Loucy (cell line): ENCODE results near the gene GPR146.

Experiments used
- H2AFZ ChIP-seq: fragments of 200-600 bp; sonication (generic); 2 replicates; pipeline ENCODE4 v1.6.0; 2016; ENCODE audit warnings: antibody characterized with exemption, mild to moderate bottlenecking, low read length, moderate library complexity
- H3F3A ChIP-seq: fragments of 200-600 bp; 2 replicates; pipeline ENCODE4 v1.6.0; 2016; ENCODE audit warnings: antibody characterized with exemption, low read depth, mild to moderate bottlenecking
- H3K27me3 ChIP-seq: fragments of 200-600 bp; sonication (generic); 2 replicates; pipeline ENCODE4 v1.6.1; 2014; ENCODE audit warnings: low read length, mild to moderate bottlenecking; ENCODE audit not compliant: insufficient read depth, poor library complexity, severe bottlenecking
- H3K36me3 ChIP-seq: fragments of 200-600 bp; sonication (generic); 2 replicates; pipeline ENCODE4 v1.6.1; 2016; ENCODE audit warnings: low read length; ENCODE audit not compliant: insufficient read depth
- H3K4me1 ChIP-seq: fragments of 200-600 bp; sonication (generic); 2 replicates; pipeline ENCODE4 v1.5.1; 2014; ENCODE audit warnings: low read length, mild to moderate bottlenecking; ENCODE audit not compliant: insufficient read depth, poor library complexity, severe bottlenecking
- H3K4me2 ChIP-seq: fragments of 200-600 bp; sonication (generic); 2 replicates; pipeline ENCODE4 v1.6.0; 2014; ENCODE audit warnings: antibody characterized with exemption, low read length, low read depth, mild to moderate bottlenecking; ENCODE audit not compliant: poor library complexity, severe bottlenecking
- H3K4me3 ChIP-seq: fragments of 200-600 bp; sonication (generic); 2 replicates; pipeline ENCODE4 v1.5.1; 2014; ENCODE audit warnings: low read length, mild to moderate bottlenecking, mixed read lengths; ENCODE audit not compliant: poor library complexity, severe bottlenecking
- H3K79me2 ChIP-seq: fragments of 200-600 bp; sonication (generic); 2 replicates; pipeline ENCODE4 v1.6.1; 2014; ENCODE audit warnings: low read length; ENCODE audit not compliant: insufficient read depth
- H3K9ac ChIP-seq: fragments of 200-600 bp; sonication (generic); 2 replicates; pipeline ENCODE4 v1.6.0; 2014; ENCODE audit warnings: mild to moderate bottlenecking, low read depth, low read length, moderate library complexity; ENCODE audit not compliant: poor library complexity, severe bottlenecking
- H3K9me2 ChIP-seq: fragments of 200-600 bp; sonication (generic); replicated peaks from 2 replicates; pipeline ENCODE4 v1.6.1; 2016; ENCODE audit warnings: low read depth, low read length, mixed read lengths
- H3K9me3 ChIP-seq: fragments of 200-600 bp; sonication (generic); 2 replicates; pipeline ENCODE4 v1.6.1; 2014; ENCODE audit warnings: mild to moderate bottlenecking, antibody characterized with exemption, low read length, low read depth; ENCODE audit not compliant: insufficient read depth
- H4K20me1 ChIP-seq: fragments of 200-600 bp; sonication (generic); 2 replicates; pipeline ENCODE4 v1.6.0; 2014; ENCODE audit warnings: antibody characterized with exemption, low read length, mild to moderate bottlenecking; ENCODE audit not compliant: insufficient read depth, poor library complexity, severe bottlenecking
- EZH2phosphoT487 ChIP-seq: fragments of 200-600 bp; IDR thresholded peaks from 2 replicates; pipeline ENCODE4 v1.6.1; 2018; ENCODE audit warnings: antibody characterized with exemption, mild to moderate bottlenecking, moderate library complexity, borderline replicate concordance
- TF ChIP-seq, protein P1 (sequence below): fragments of 200-600 bp; sonication (generic); conservative IDR thresholded peaks from 2 replicates; pipeline ENCODE4 v1.5.1; 2014; ENCODE audit warnings: mild to moderate bottlenecking, antibody characterized with exemption, low read length

GPR146 gene

DNA sequence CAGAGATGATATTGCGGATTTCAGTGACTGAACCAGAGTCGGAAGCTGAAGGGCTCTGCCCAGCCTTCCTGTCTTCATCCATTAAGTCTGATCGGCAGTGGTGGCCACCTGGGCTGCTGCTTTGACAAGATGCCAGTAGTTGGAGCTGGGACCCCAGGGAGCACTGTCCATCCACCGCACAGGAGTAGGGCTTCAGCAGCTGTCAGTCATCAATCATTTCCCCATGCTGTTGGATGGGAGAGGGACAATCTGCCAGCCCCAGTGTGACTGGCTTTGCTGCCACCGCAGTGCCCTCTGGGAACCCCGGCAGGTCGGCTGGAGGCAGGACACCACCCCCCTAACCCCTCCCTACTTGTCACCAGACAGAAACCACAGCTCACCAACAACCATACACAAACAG, 23.0 kb upstream of the GPR146 start:
- Histone ChIP-seq H3K9me2 (no peaks in the 10 kb centered on the region), H3K9ac (no peak overlapping the region), H3F3A (no peaks in the 10 kb centered on the region), H2AFZ (no peak overlapping the region), H3K36me3 (no peaks in the 10 kb centered on the region; the same call in 1 of the 2 replicates), H3K9me3 (no peaks in the 10 kb centered on the region), H3K4me1 (peaks cover 20% of the 10 kb centered on the region), H3K4me3 (no peak overlapping the region), H4K20me1 (peaks cover 6% of the 10 kb centered on the region), H3K79me2 (peaks cover 65% of the 10 kb centered on the region), H3K27me3 (no peaks in the 10 kb centered on the region), H3K4me2 (no peak overlapping the region)
- TF ChIP-seq, protein P1, sequence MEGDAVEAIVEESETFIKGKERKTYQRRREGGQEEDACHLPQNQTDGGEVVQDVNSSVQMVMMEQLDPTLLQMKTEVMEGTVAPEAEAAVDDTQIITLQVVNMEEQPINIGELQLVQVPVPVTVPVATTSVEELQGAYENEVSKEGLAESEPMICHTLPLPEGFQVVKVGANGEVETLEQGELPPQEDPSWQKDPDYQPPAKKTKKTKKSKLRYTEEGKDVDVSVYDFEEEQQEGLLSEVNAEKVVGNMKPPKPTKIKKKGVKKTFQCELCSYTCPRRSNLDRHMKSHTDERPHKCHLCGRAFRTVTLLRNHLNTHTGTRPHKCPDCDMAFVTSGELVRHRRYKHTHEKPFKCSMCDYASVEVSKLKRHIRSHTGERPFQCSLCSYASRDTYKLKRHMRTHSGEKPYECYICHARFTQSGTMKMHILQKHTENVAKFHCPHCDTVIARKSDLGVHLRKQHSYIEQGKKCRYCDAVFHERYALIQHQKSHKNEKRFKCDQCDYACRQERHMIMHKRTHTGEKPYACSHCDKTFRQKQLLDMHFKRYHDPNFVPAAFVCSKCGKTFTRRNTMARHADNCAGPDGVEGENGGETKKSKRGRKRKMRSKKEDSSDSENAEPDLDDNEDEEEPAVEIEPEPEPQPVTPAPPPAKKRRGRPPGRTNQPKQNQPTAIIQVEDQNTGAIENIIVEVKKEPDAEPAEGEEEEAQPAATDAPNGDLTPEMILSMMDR: no peak
- TF ChIP-seq EZH2phosphoT487: no peak

DNA sequence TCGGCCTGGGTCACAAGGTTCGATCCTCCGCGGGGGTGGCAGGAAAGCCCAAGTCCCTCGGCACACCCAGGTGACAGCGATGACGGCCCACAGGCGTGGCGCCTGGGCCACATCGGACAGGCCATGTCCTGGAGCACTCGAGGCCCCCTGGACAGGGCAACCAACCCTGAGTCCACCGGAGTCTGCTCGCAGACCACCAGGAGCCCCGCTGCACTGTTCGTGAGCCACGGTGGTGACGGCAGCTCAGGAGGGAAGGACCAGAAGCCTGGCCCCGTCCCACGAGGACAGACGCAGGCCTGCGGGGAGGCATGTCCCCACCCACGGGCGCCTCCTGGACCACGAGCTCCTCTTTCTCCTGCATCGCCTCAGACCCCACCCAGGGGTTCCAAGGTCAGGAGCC, 22.4 kb upstream of the GPR146 start:
- Histone ChIP-seq H3K36me3 (no peaks in the 10 kb centered on the region; the same call in 1 of the 2 replicates), H3K27me3 (no peaks in the 10 kb centered on the region), H3K9me3 (no peaks in the 10 kb centered on the region), H3K79me2 (peaks cover 71% of the 10 kb centered on the region), H3K9me2 (no peaks in the 10 kb centered on the region), H3K9ac (no peak overlapping the region), H3F3A (no peaks in the 10 kb centered on the region), H3K4me2 (no peak overlapping the region), H4K20me1 (peaks cover 12% of the 10 kb centered on the region), H2AFZ (no peak overlapping the region), H3K4me3 (no peak overlapping the region), H3K4me1 (peaks cover 24% of the 10 kb centered on the region)
- TF ChIP-seq, protein P1: no peak
- TF ChIP-seq EZH2phosphoT487: no peak

- H3K79me2 ChIP-seq: peaks cover 73% of the 10 kb centered on the region
- H3K27me3 ChIP-seq: no peaks in the 10 kb centered on the region
- H3K36me3 ChIP-seq: no peaks in the 10 kb centered on the region; the same call in 1 of the 2 replicates
- H3K4me1 ChIP-seq: peaks cover 29% of the 10 kb centered on the region
- H3K9me3 ChIP-seq: no peaks in the 10 kb centered on the region
- TF ChIP-seq, protein P1: no peak
- no peak for TF ChIP-seq EZH2phosphoT487
- H3K4me3 ChIP-seq: no peak overlapping the region
- no peak overlapping the region for H2AFZ ChIP-seq
- H3K9me2 ChIP-seq: no peaks in the 10 kb centered on the region
- no peak overlapping the region for H3K9ac ChIP-seq
- H4K20me1 ChIP-seq: peaks cover 16% of the 10 kb centered on the region
- no peak overlapping the region for H3K4me2 ChIP-seq
- H3F3A ChIP-seq: no peaks in the 10 kb centered on the region
Observed at GRCh38 chr7:1022356-1022755, 22.0 kb upstream of the GPR146 start.
